SHP77 treated with DMSO at 0.1 percent for 48 hours (cell line): ENCODE measurements around the gene ARPP21.
"Not testable (repeated sequence)": the region's sequence is repeated elsewhere in the genome, so short reads cannot be mapped to it uniquely, and the experiment has no call there.

ENCODE experiments used
- DNase-seq: peaks from one replicate; lab custom pipeline; 2025; lab: John Stamatoyannopoulos, UW

ARPP21 gene

DNA sequence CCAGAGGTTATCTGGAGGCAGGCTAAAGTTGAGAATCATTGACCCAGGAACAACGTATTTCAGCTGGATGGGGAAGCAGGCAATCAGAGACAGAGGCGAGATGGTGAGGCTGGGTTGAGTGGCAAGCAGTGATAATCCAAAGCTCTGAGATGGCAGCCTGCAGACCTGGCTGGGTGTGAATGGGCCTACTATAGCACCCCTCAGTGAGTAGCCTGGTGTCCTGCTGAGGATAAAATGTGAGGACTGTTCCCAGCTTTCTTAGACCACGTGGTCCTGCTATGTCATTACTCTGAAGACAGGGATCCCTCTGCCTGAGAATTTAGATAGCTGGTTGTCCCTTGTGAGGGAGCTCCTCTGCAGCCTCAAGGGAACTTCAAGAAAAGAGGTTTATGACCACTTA, 141.5 kb downstream of the ARPP21 start:
- DNase-seq, result no peak

GRCh38 chr3:35781558-35781957, 142.2 kb downstream of the ARPP21 start:
- no peak for DNase-seq

DNA sequence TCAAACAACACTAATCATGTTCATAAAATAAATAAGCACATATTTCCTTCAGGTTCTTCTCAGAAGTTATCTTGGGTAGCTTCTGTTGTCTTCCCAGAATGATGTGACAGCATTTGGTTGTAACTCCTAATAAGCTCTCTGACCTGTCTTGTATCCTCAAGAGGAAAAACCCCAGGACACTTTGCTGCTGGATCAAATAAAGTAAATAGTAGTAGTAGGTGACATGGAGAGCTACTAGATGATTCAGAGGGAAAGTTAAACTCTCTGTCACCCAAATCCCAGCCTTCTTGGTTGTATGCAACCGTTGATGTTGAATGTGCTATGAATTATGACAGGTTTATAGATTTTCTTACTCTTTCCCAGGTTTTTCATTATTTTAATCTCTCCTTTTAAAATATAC, 143.0 kb downstream of the ARPP21 start:
- no peak for DNase-seq

- no peak for DNase-seq
These were observed 144.8 kb downstream of the ARPP21 start for GRCh38 chr3:35784169-35784568.

GRCh38 chr3:35785234-35785888, 146.0 kb downstream of the ARPP21 start:
- no peak for DNase-seq

DNA sequence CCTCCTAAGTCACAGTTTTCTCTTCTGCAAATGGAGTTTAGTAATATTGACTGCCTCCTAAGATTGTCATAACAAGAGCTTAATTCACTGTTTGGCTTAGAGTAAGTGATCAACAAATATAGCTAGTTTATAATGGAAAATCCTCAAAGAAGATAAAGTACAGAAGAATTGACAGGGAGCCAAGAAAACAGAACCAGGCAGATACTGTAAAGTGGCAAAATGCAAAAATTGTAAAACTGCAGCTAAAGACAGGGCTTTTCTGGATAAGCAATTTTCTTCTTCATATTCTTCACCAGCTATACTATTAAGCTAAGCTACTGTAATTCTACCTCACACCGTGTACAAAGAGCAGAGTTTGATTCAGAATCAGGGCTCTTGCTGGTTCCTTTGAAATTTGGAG, 148.6 kb downstream of the ARPP21 start:
- no peak for DNase-seq

DNA sequence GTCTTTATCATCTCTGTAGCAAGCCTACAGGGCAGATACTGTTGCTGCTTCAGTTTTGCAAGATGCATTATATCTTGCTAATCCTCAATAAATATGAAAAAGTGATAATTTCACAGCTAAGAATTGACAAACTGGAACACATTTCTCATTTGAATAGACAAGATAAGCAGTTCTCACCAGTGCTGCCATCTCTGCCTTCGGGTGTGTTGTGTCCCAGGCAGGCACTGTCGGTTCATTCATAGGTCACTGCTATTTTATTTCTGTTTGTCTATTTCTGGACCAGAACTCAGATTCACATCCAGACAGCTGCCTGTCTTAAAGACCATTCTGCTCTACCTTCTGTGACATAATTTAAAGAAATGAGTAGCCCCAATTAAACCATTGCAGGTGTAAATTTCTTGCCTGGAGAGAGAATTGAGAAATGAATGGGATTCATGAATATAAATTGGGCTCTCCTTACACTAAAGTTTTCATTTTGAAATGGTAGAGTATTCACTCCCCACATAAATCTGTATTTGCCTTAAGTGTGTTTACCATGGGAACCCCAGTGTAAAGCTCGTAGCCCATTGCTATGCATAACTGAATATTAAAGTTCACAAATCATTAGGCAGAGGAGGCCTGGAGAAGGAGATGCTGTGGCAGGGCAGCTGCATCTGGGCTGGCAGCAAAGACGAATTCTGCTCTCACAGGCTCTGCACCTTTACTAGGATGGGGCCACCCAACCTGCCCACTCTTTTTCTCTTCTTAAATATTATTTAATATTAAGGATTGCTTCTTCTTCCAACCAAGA, 149.9 kb downstream of the ARPP21 start:
- DNase-seq, result no peak

DNA sequence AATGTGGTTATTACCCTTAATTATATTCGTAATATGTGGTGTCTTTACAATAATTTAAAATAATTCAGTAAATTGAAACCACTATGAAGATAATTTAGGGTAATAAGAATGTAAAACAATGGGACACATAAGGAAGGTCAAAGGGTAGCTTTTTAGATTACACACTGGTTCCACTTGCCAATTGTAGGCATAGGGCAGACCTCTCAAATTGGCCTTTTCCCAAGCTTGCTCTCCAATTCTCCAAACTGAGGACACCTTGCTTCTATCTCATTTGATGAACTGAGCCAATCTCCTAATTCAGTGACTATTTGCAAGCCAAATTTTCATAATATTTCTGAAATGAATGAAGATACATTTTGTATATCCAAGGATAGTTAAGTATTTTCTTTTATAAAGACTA, 151.4 kb downstream of the ARPP21 start:
- no peak for DNase-seq

DNA sequence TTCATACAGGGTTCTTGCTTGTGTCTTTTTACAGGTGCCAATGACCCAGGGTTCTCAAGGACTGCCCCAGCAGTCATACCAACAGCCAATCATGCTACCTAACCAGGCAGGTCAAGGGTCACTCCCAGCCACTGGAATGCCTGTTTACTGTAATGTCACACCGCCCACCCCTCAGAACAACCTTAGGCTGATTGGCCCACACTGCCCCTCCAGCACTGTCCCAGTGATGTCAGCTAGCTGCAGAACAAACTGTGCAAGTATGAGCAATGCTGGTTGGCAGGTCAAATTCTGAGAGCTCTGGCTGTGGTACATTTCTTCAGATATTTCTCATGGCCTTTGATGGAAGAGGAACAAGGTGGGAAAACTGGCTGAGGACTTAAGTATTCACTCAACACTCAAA, 154.3 kb downstream of the ARPP21 start:
- DNase-seq, result no peak

DNA sequence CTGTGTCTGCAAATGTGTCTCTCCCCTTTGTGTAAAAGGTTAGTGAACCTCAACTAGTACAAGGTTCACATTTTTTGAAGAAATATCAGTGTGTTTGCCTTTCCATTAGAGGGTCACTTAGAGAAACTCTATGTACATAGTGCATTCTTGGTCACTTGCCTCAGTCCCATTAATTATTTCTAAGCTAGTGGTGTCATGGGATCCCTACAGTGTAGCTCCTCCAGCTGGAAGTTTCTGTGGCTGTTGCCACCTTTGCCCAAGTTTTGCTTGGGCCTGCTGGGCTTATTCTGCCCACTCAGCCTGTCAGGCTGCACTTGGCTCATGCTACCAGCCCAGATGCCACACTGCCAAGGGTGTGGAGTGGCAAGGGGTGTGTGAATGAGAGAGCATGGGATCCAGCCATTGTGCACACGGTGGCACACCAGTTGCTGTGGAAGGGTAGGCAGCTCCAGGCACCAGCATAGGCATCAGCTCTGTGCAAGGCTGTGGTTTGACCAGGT, 161.7 kb downstream of the ARPP21 start:
- no peak for DNase-seq

DNA sequence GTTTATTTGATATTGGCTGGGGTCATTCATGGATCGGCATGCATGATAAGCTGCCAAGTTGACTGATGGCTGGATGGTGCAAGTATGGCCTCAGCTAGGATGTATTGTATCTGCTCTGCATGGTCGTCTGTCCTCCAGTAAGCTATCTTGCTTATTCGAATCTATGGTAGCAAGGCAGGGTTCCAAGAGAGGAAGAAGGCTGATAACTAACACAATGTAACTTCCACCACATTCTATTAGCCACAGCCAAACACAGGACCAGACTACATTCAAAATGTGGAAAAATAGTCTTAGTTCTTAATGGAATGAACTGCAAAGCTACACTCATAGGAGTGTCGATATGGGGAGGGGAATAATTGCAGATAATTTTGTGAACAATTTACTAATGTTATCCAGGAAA, 175.2 kb downstream of the ARPP21 start:
- DNase-seq, result no peak

GRCh38 chr3:35815796-35816195, 176.5 kb downstream of the ARPP21 start:
- not testable (repeated sequence) for DNase-seq

DNA sequence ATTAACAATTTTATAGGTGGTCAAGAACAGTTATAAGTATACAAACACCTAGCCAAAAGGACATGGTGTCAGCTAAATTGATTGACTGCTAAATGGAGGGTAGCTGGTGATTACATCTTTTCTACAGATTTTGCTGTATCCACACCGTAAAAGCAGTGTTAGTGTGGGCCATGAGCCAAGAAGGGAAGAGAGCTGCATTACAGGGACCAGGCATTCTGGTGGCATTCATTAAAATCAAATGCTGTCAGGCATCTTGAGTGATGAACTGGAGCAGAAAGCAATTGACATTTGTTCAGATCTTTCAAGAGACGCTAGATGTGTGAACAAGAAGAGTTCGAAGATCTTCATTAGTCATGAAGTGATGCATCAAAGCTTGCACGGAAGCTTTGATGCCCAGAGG, 177.9 kb downstream of the ARPP21 start:
- DNase-seq, result no peak

GRCh38 chr3:35832140-35832571, 192.8 kb downstream of the ARPP21 start:
- DNase-seq, result no peak
